ENCODE measurements around the gene MOB1A. TPM values are rescaled to one million over a fixed set of nuclear protein-coding genes. Genes with fewer than 3 reads are reported as not detected.

Gene MOB1A
- total RNA-seq: 100 to 1,000 TPM in 1 of 2 experiments, 10 to 100 TPM in 1; 96.6 to 149 TPM

- Mint-ChIP-seq H3K4me3 (peak within 1 kb of the TSS; percentile 82), H3K4me1 (peaks cover 42% of the 10 kb centered on the region), H3K27ac (peak within 1 kb of the TSS; percentile 87), H3K9me3 (ENCODE audit: low read depth) (no peaks in the 10 kb centered on the region), H3K27me3 (no peaks in the 10 kb centered on the region), H3K36me3 (ENCODE audit: low read depth) (peaks cover 18% of the 10 kb centered on the region)
- POLR2A ChIA-PET: interaction anchor here (0.6 to 2.6 kb wide), 24 partner anchors 9 to 441 kb away, joined by 3 to 32 read pairs (median 4); partner anchors contain the start of genes BOLA3, MTHFD2, STAMBP and TPRKB
- CTCF ChIA-PET: interaction anchor here (0.5 to 3.1 kb wide), 28 partner anchors 9 to 1035 kb away, joined by 3 to 19 read pairs (median 4); partner anchors contain the start of genes DUSP11, MTHFD2 and STAMBP
- intact Hi-C loops (cut with DNase I, micrococcal nuclease): loop anchor here (1.0 to 10.0 kb wide), 12 partner anchors 20 to 946 kb away; partner anchors contain the start of genes MTHFD2 (in 2 of the 2), STAMBP (in 2 of the 2), ALMS1 (in 1 of the 2) and BOLA3 (in 1 of the 2)
- DNase-seq: peak; percentile 99
- peak; percentile 95 for ATAC-seq
Measured at GRCh38 chr2:74178211-74179062, at the start of gene MOB1A. TSS of gene MOB1A (minus strand) at chr2:74178879. CDS start at chr2:74178674, 205 bp downstream.

GRCh38 chr2:74227646-74228045 lies 49.0 kb upstream of the MOB1A start:
- H3K36me3 Mint-ChIP-seq (ENCODE audit: low read depth): no peaks in the 10 kb centered on the region
- no peak overlapping the region for H3K27ac Mint-ChIP-seq
- ChIA-PET POLR2A (no interaction called here), CTCF (interaction anchor here (0.6 to 2.8 kb wide), 5 partner anchors 22 to 388 kb away, joined by 3 to 8 read pairs (median 3); partner anchors contain the start of gene DGUOK)
- no peaks in the 10 kb centered on the region for H3K9me3 Mint-ChIP-seq (ENCODE audit: low read depth)
- DNase-seq (no peak), ATAC-seq (no peak)
- H3K27me3 Mint-ChIP-seq: no peaks in the 10 kb centered on the region
- H3K4me3 Mint-ChIP-seq: no peak overlapping the region
- no peaks in the 10 kb centered on the region for H3K4me1 Mint-ChIP-seq
- intact Hi-C loops (cut with DNase I, micrococcal nuclease): no loop called here

- no peak overlapping the region for H3K4me3 Mint-ChIP-seq
- H3K27ac Mint-ChIP-seq: no peak overlapping the region
- DNase-seq (no peak), ATAC-seq (no peak)
- H3K4me1 Mint-ChIP-seq: no peaks in the 10 kb centered on the region
- POLR2A ChIA-PET: no interaction called here
- CTCF ChIA-PET: interaction anchor here (0.9 to 2.8 kb wide), 2 partner anchors 108 to 124 kb away, joined by 3 to 8 read pairs; no protein-coding TSS in a partner anchor
- no peaks in the 10 kb centered on the region for H3K9me3 Mint-ChIP-seq (ENCODE audit: low read depth)
- no peaks in the 10 kb centered on the region for H3K36me3 Mint-ChIP-seq (ENCODE audit: low read depth)
- intact Hi-C loops (cut with DNase I, micrococcal nuclease): no loop called here
- no peaks in the 10 kb centered on the region for H3K27me3 Mint-ChIP-seq
Measured at GRCh38 chr2:74226648-74227213, 48.1 kb upstream of the MOB1A start.

- CTCF ChIA-PET: interaction anchor here (2.8 kb wide), 1 partner anchor 109 kb away, joined by 8 read pairs; no protein-coding TSS in a partner anchor
Measured at GRCh38 chr2:74225698-74226459, 47.2 kb upstream of the MOB1A start.

GRCh38 chr2:74223941-74224770 lies 45.5 kb upstream of the MOB1A start:
- Mint-ChIP-seq H3K4me1 (no peaks in the 10 kb centered on the region), H3K36me3 (ENCODE audit: low read depth) (peaks cover 6% of the 10 kb centered on the region), H3K27ac (peak overlapping the region; percentile 30), H3K4me3 (no peak overlapping the region), H3K9me3 (ENCODE audit: low read depth) (no peaks in the 10 kb centered on the region), H3K27me3 (no peaks in the 10 kb centered on the region)
- ATAC-seq: no peak
- CTCF ChIA-PET: interaction anchor here (0.6 kb wide), 1 partner anchor 240 kb away, joined by 3 read pairs; no protein-coding TSS in a partner anchor
- DNase-seq: no peak
- intact Hi-C loops (cut with DNase I, micrococcal nuclease): no loop called here
- POLR2A ChIA-PET: no interaction called here

More at GRCh38 chr2:74225698-74226459, 47.2 kb upstream of the MOB1A start:
- Mint-ChIP-seq H3K36me3 (ENCODE audit: low read depth) (no peaks in the 10 kb centered on the region), H3K27ac (peak overlapping the region; percentile 21), H3K4me3 (no peak overlapping the region), H3K4me1 (no peaks in the 10 kb centered on the region), H3K27me3 (no peaks in the 10 kb centered on the region), H3K9me3 (ENCODE audit: low read depth) (no peaks in the 10 kb centered on the region)
- DNase-seq: no peak
- intact Hi-C loops (cut with DNase I, micrococcal nuclease): no loop called here
- POLR2A ChIA-PET: no interaction called here
- ATAC-seq: no peak

GRCh38 chr2:74222300-74222650 lies 43.6 kb upstream of the MOB1A start:
- H3K36me3 Mint-ChIP-seq (ENCODE audit: low read depth): peaks cover 19% of the 10 kb centered on the region
- no peak overlapping the region for H3K4me3 Mint-ChIP-seq
- no peak for DNase-seq
- no peaks in the 10 kb centered on the region for H3K27me3 Mint-ChIP-seq
- intact Hi-C loops (cut with DNase I, micrococcal nuclease): no loop called here
- peak overlapping the region; percentile 21 for H3K27ac Mint-ChIP-seq
- no peaks in the 10 kb centered on the region for H3K4me1 Mint-ChIP-seq
- ChIA-PET POLR2A (no interaction called here), CTCF (interaction anchor here (0.5 kb wide), 1 partner anchor 530 kb away, joined by 3 read pairs; no protein-coding TSS in a partner anchor)
- ATAC-seq: no peak
- H3K9me3 Mint-ChIP-seq (ENCODE audit: low read depth): no peaks in the 10 kb centered on the region

GRCh38 chr2:74221604-74222299 lies 43.1 kb upstream of the MOB1A start:
- Mint-ChIP-seq H3K4me3 (no peak overlapping the region), H3K27ac (peak overlapping the region; percentile 21), H3K27me3 (no peaks in the 10 kb centered on the region), H3K4me1 (no peaks in the 10 kb centered on the region), H3K36me3 (ENCODE audit: low read depth) (peaks cover 24% of the 10 kb centered on the region), H3K9me3 (ENCODE audit: low read depth) (no peaks in the 10 kb centered on the region)
- ATAC-seq (peak; percentile 18), DNase-seq (no peak)
- ChIA-PET CTCF (interaction anchor here (0.5 kb wide), 1 partner anchor 529 kb away, joined by 3 read pairs; no protein-coding TSS in a partner anchor), POLR2A (no interaction called here)
- intact Hi-C loops (cut with DNase I, micrococcal nuclease): no loop called here

GRCh38 chr2:74221091-74221490 lies 42.4 kb upstream of the MOB1A start:
- H3K4me1 Mint-ChIP-seq: no peaks in the 10 kb centered on the region
- ATAC-seq: no peak
- H3K9me3 Mint-ChIP-seq (ENCODE audit: low read depth): no peaks in the 10 kb centered on the region
- intact Hi-C loops (cut with DNase I, micrococcal nuclease): no loop called here
- ChIA-PET CTCF (no interaction called here), POLR2A (no interaction called here)
- H3K27me3 Mint-ChIP-seq: no peaks in the 10 kb centered on the region
- no peak overlapping the region for H3K4me3 Mint-ChIP-seq
- no peak for DNase-seq
- H3K27ac Mint-ChIP-seq: no peak overlapping the region
- H3K36me3 Mint-ChIP-seq (ENCODE audit: low read depth): peaks cover 29% of the 10 kb centered on the region

GRCh38 chr2:74219846-74220486 lies 41.3 kb upstream of the MOB1A start:
- peaks cover 36% of the 10 kb centered on the region for H3K36me3 Mint-ChIP-seq (ENCODE audit: low read depth)
- H3K27ac Mint-ChIP-seq: no peak overlapping the region
- POLR2A ChIA-PET: interaction anchor here (0.6 to 0.7 kb wide), 2 partner anchors 14 to 59 kb away, joined by 3 read pairs; no protein-coding TSS in a partner anchor

More at GRCh38 chr2:74219846-74220486, 41.3 kb upstream of the MOB1A start:
- ATAC-seq (no peak), DNase-seq (no peak)
- H3K27me3 Mint-ChIP-seq: no peaks in the 10 kb centered on the region
- intact Hi-C loops (cut with DNase I, micrococcal nuclease): no loop called here
- H3K4me3 Mint-ChIP-seq: no peak overlapping the region
- CTCF ChIA-PET: interaction anchor here (0.6 kb wide), 1 partner anchor 944 kb away, joined by 3 read pairs; no protein-coding TSS in a partner anchor
- H3K4me1 Mint-ChIP-seq: no peaks in the 10 kb centered on the region
- H3K9me3 Mint-ChIP-seq (ENCODE audit: low read depth): no peaks in the 10 kb centered on the region

Data from activated CD4-positive, alpha-beta T cell treated with anti-CD3 and anti-CD28 coated beads for 36 hours (primary cell).